Nephron progenitor cell (in vitro differentiated cells): Measurements from ENCODE around the gene SIDT1.

Experiments
- DNase-seq: peaks from one replicate; pipeline ENCODE4 v3.0.0; 2021
- H3K27ac Mint-ChIP-seq: 2 replicates; pipeline ENCODE4 v1.8.0; 2021; ENCODE audit warnings: mild to moderate bottlenecking, moderate library complexity, mixed read lengths
- H3K27me3 Mint-ChIP-seq: 2 replicates; pipeline ENCODE4 v1.8.0; 2021; ENCODE audit warnings: mild to moderate bottlenecking, low read depth, mixed read lengths; ENCODE audit not compliant: poor library complexity
- H3K36me3 Mint-ChIP-seq: 2 replicates; pipeline ENCODE4 v1.8.0; 2021; ENCODE audit warnings: low read depth, mixed read lengths
- H3K4me1 Mint-ChIP-seq: 2 replicates; pipeline ENCODE4 v1.8.0; 2021; ENCODE audit warnings: mixed read lengths
- H3K4me3 Mint-ChIP-seq: 2 replicates; pipeline ENCODE4 v1.8.0; 2021; ENCODE audit warnings: mild to moderate bottlenecking, moderate library complexity, mixed read lengths
- H3K9me3 Mint-ChIP-seq: 2 replicates; pipeline ENCODE4 v1.8.0; 2021; ENCODE audit warnings: mild to moderate bottlenecking, moderate library complexity, mixed read lengths
- TF ChIP-seq, protein P1 (sequence below): fragments of 200-600 bp; sonication (generic); IDR thresholded peaks from 2 replicates; pipeline ENCODE4 v1.5.0; 2021; ENCODE audit warnings: antibody characterized with exemption

Gene SIDT1

GRCh38 chr3:113663324-113663750, 131.0 kb downstream of the SIDT1 start:
- no peak overlapping the region for H3K4me3 Mint-ChIP-seq
- TF ChIP-seq, protein P1, sequence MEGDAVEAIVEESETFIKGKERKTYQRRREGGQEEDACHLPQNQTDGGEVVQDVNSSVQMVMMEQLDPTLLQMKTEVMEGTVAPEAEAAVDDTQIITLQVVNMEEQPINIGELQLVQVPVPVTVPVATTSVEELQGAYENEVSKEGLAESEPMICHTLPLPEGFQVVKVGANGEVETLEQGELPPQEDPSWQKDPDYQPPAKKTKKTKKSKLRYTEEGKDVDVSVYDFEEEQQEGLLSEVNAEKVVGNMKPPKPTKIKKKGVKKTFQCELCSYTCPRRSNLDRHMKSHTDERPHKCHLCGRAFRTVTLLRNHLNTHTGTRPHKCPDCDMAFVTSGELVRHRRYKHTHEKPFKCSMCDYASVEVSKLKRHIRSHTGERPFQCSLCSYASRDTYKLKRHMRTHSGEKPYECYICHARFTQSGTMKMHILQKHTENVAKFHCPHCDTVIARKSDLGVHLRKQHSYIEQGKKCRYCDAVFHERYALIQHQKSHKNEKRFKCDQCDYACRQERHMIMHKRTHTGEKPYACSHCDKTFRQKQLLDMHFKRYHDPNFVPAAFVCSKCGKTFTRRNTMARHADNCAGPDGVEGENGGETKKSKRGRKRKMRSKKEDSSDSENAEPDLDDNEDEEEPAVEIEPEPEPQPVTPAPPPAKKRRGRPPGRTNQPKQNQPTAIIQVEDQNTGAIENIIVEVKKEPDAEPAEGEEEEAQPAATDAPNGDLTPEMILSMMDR = no peak
- H3K36me3 Mint-ChIP-seq = peaks cover 45% of the 10 kb centered on the region
- no peaks in the 10 kb centered on the region for H3K9me3 Mint-ChIP-seq
- no peak for DNase-seq
- peak overlapping the region; percentile 60 for H3K27ac Mint-ChIP-seq
- no peaks in the 10 kb centered on the region for H3K27me3 Mint-ChIP-seq
- peaks cover 20% of the 10 kb centered on the region for H3K4me1 Mint-ChIP-seq

- TF ChIP-seq, protein P1 = no peak
- H3K4me1 Mint-ChIP-seq = peaks cover 25% of the 10 kb centered on the region
- peaks cover 41% of the 10 kb centered on the region for H3K36me3 Mint-ChIP-seq
- no peaks in the 10 kb centered on the region for H3K27me3 Mint-ChIP-seq
- H3K4me3 Mint-ChIP-seq = no peak overlapping the region
- peak overlapping the region; percentile 60 for H3K27ac Mint-ChIP-seq
- DNase-seq = no peak
- no peaks in the 10 kb centered on the region for H3K9me3 Mint-ChIP-seq
Measured at GRCh38 chr3:113663761-113664160, 131.4 kb downstream of the SIDT1 start.

DNA sequence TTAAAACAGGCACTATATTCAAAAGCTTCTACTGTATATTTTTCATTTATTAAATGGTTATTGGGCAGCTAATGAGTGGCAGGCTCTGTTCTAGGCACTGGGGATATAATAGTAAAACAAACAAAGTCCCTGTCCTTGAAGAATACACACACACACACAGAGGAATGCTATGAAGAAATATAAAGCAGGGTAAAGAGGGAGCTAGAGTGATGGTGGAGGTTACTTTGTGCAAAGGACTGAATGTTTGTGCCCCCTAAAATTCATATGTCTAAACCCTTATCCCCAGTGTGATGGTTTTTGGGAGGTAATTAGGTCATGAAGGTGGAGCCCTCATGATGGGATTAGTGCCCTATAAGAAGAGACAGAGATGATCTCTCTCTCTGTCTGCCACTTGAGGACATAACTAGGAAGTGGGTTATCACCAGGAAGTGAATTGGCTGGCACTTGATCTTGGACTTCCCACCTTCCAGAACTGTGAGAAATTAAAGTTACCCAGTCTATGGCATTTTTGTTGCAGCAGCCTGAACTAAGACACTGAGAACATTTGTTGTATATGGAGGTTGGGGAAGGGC, 132.3 kb downstream of the SIDT1 start:
- TF ChIP-seq, protein P1 = no peak
- Mint-ChIP-seq H3K4me3 (no peak overlapping the region), H3K27me3 (no peaks in the 10 kb centered on the region), H3K4me1 (peaks cover 31% of the 10 kb centered on the region), H3K27ac (no peak overlapping the region), H3K9me3 (no peaks in the 10 kb centered on the region), H3K36me3 (peaks cover 41% of the 10 kb centered on the region)
- no peak for DNase-seq

DNA sequence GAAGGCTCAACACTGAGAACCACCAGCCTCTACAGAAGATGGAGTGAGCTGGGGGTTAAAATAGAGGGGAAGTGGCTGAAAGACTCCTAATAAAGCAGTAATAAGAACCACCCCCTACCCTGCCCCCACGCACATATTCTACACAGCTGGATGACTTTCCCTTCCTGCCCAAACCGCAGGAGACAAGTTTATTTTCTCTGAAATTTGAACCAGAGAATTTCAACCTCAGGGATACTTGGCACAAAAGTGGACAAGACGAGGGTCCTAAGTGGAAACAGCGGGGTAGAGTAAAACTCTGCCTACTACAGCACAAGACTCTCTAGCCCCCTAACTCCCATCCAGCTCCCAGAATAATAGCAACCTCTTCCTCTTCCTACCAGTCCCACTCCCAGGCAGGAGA, 135.7 kb downstream of the SIDT1 start:
- no peaks in the 10 kb centered on the region for H3K9me3 Mint-ChIP-seq
- DNase-seq = peak; percentile 4
- H3K27me3 Mint-ChIP-seq = no peaks in the 10 kb centered on the region
- peaks cover 29% of the 10 kb centered on the region for H3K4me1 Mint-ChIP-seq
- peak overlapping the region; percentile 40 for H3K27ac Mint-ChIP-seq
- H3K36me3 Mint-ChIP-seq = peaks cover 27% of the 10 kb centered on the region
- TF ChIP-seq, protein P1 = no peak
- H3K4me3 Mint-ChIP-seq = peak overlapping the region; percentile 40

GRCh38 chr3:113673593-113673992, 141.2 kb downstream of the SIDT1 start:
- no peak for DNase-seq
- H3K27me3 Mint-ChIP-seq = no peaks in the 10 kb centered on the region
- no peaks in the 10 kb centered on the region for H3K9me3 Mint-ChIP-seq
- H3K4me1 Mint-ChIP-seq = peaks cover 8% of the 10 kb centered on the region
- H3K27ac Mint-ChIP-seq = no peak overlapping the region
- peaks cover 43% of the 10 kb centered on the region for H3K36me3 Mint-ChIP-seq
- H3K4me3 Mint-ChIP-seq = no peak overlapping the region
- TF ChIP-seq, protein P1 = no peak

DNA sequence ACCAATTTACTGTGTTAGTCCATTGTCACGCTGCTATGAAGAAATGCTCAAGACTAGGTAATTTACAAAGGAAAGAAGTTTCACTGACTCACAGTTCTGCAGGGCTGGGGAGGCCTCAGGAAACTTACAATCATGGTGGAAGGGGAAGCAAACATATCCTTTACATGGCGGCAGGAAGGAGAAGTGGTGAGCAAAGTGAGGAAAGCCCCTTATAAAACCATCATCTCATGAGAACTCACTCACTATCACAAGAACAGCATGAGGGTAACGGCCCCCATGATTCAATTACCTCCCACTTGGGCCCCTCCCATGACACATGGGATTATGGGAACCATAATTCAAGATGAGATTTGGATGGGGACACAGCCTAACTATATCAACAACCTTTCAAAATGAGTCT, 143.9 kb downstream of the SIDT1 start:
- H3K4me1 Mint-ChIP-seq = no peaks in the 10 kb centered on the region
- H3K27ac Mint-ChIP-seq = peak overlapping the region; percentile 11
- peaks cover 51% of the 10 kb centered on the region for H3K36me3 Mint-ChIP-seq
- TF ChIP-seq, protein P1 = no peak
- DNase-seq = no peak
- peaks cover 4% of the 10 kb centered on the region for H3K27me3 Mint-ChIP-seq
- no peak overlapping the region for H3K4me3 Mint-ChIP-seq
- peaks cover 13% of the 10 kb centered on the region for H3K9me3 Mint-ChIP-seq
